Neural progenitor cell (in vitro differentiated cells): ENCODE results near the gene RAD51B. TPM values are rescaled to one million over a fixed set of nuclear protein-coding genes. Genes with fewer than 3 reads are reported as not detected.

Source experiments
- DNase-seq: peaks from one replicate; pipeline ENCODE4 v3.0.0-alpha.2; 2016; ENCODE audit warnings: low spot score
- H2AFZ ChIP-seq: fragments of 200-600 bp; sonication (generic); replicated peaks from 2 replicates; pipeline ENCODE4 v1.6.1; 2016; ENCODE audit warnings: antibody characterized with exemption
- H3F3A ChIP-seq: fragments of 200-600 bp; sonication (generic); 2 replicates; pipeline ENCODE4 v1.6.1; 2016; ENCODE audit warnings: antibody characterized with exemption, low read depth
- H3K27ac ChIP-seq: fragments of 200-600 bp; sonication (generic); 2 replicates; pipeline ENCODE4 v1.5.1; 2016; ENCODE audit warnings: mild to moderate bottlenecking
- H3K27me3 ChIP-seq: fragments of 200-600 bp; sonication (generic); 2 replicates; pipeline ENCODE4 v1.6.1; 2016; ENCODE audit warnings: mild to moderate bottlenecking, moderate library complexity
- H3K36me3 ChIP-seq: fragments of 200-600 bp; sonication (generic); 2 replicates; pipeline ENCODE4 v1.5.1; 2016
- H3K4me1 ChIP-seq: fragments of 200-600 bp; sonication (generic); 2 replicates; pipeline ENCODE4 v1.6.1; 2016; ENCODE audit warnings: mixed run types
- H3K4me2 ChIP-seq: fragments of 200-600 bp; sonication (generic); 2 replicates; pipeline ENCODE4 v1.6.1; 2016
- H3K4me3 ChIP-seq: fragments of 200-600 bp; sonication (generic); 2 replicates; pipeline ENCODE4 v1.5.1; 2016
- H3K79me2 ChIP-seq: fragments of 200-600 bp; sonication (generic); 2 replicates; pipeline ENCODE4 v1.6.1; 2016; ENCODE audit warnings: low read depth
- H3K9ac ChIP-seq: fragments of 200-600 bp; sonication (generic); 2 replicates; pipeline ENCODE4 v1.6.1; 2016
- H3K9me3 ChIP-seq: fragments of 200-600 bp; sonication (generic); 2 replicates; pipeline ENCODE4 v1.5.1; 2016; ENCODE audit warnings: low read depth
- H4K20me1 ChIP-seq: fragments of 200-600 bp; sonication (generic); 2 replicates; pipeline ENCODE4 v1.6.1; 2016; ENCODE audit warnings: low read depth
- H3K27ac Mint-ChIP-seq: 3 replicates; pipeline ENCODE4 v1.8.0; 2021; ENCODE audit warnings: mixed read lengths
- H3K27me3 Mint-ChIP-seq: 2 replicates; pipeline ENCODE4 v1.8.0; 2022; ENCODE audit warnings: low read depth, mild to moderate bottlenecking, inconsistent platforms, moderate library complexity, mixed read lengths; ENCODE audit not compliant: insufficient read depth
- H3K36me3 Mint-ChIP-seq: 3 replicates; pipeline ENCODE4 v1.8.0; 2021; ENCODE audit warnings: mixed read lengths
- H3K4me1 Mint-ChIP-seq: 3 replicates; pipeline ENCODE4 v1.8.0; 2021; ENCODE audit warnings: mixed read lengths
- H3K4me3 Mint-ChIP-seq: 3 replicates; pipeline ENCODE4 v1.8.0; 2021; ENCODE audit warnings: mild to moderate bottlenecking, moderate library complexity, mixed read lengths
- H3K9me3 Mint-ChIP-seq: 3 replicates; pipeline ENCODE4 v1.8.0; 2020; ENCODE audit warnings: mixed read lengths
- CTCF ChIP-seq: fragments of 200-600 bp; sonication (generic); IDR thresholded peaks from 2 replicates; pipeline ENCODE4 v1.5.1; 2017; ENCODE audit warnings: antibody characterized with exemption, mild to moderate bottlenecking
- EZH2 ChIP-seq: fragments of 200-600 bp; sonication (generic); IDR thresholded peaks from 2 replicates; pipeline ENCODE4 v1.6.1; 2017; ENCODE audit warnings: antibody characterized with exemption, mild to moderate bottlenecking, moderate library complexity
- EZH2phosphoT487 ChIP-seq: fragments of 200-600 bp; sonication (generic); IDR thresholded peaks from 2 replicates; pipeline ENCODE4 v1.6.1; 2017; ENCODE audit warnings: antibody characterized with exemption
- total RNA-seq: library from RNA; depleted of rRNA; stranded (reverse); fragments of >200 nt; gene quantifications from 2 replicates; pipeline ENCODE4 v1.2.3, GENCODE V29; 2015; ENCODE audit warnings: low replicate concordance

Gene RAD51B
- total RNA-seq, 1 donor from 2014 or later, result 50.5 TPM

DNA sequence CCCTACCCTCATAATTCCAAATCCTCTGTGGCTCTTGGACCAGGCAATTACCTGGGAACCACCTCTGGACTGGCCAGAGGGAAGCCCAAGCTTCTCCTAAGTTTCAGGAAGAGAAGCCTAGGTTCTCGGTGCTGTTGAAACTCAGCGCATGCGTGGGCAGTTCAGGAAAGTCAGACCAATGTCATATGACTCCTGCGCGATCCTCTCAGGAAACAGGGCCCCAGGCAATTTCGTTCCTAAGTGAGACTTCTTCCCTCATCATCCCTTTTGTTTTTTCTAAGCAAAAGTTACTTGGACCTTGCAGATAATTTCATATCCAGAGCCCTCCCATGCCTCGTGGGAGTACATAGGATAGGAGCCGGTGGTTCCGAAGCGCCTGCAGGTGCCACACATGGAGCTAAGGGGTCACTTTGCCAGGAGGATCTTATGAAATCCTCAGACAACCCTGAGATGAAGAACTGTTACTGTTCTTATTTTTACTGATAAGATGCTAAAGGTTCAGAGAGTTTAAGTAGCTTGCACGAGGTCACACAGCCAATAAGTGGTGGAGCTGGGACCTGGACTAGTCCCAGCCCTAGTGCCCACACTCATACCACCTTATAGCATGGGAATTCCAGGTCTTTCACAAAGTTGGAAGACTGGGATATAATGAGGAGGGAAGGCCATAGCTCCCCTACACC is 805.1 kb downstream of the RAD51B start:
- H3K4me2 ChIP-seq, result no peak overlapping the region
- H3K36me3 ChIP-seq, result no peaks in the 10 kb centered on the region
- Mint-ChIP-seq H3K4me3 (no peak overlapping the region), H3K27me3 (peaks cover 10% of the 10 kb centered on the region), H3K9me3 (peaks cover 15% of the 10 kb centered on the region), H3K4me1 (peaks cover 44% of the 10 kb centered on the region), H3K27ac (no peak overlapping the region), H3K36me3 (peaks cover 2% of the 10 kb centered on the region)
- H3K9me3 ChIP-seq, result no peaks in the 10 kb centered on the region
- no peak overlapping the region for H2AFZ ChIP-seq
- H3F3A ChIP-seq, result peaks cover 18% of the 10 kb centered on the region
- no peaks in the 10 kb centered on the region for H4K20me1 ChIP-seq
- H3K27me3 ChIP-seq, result no peaks in the 10 kb centered on the region
- peaks cover 25% of the 10 kb centered on the region for H3K4me1 ChIP-seq
- H3K4me3 ChIP-seq, result no peak overlapping the region
- no peaks in the 10 kb centered on the region for H3K79me2 ChIP-seq
- TF ChIP-seq CTCF, result no peak
- TF ChIP-seq EZH2, result no peak
- TF ChIP-seq EZH2phosphoT487, result no peak
- H3K27ac ChIP-seq, result no peak overlapping the region
- DNase-seq, result no peak
- no peak overlapping the region for H3K9ac ChIP-seq

DNA sequence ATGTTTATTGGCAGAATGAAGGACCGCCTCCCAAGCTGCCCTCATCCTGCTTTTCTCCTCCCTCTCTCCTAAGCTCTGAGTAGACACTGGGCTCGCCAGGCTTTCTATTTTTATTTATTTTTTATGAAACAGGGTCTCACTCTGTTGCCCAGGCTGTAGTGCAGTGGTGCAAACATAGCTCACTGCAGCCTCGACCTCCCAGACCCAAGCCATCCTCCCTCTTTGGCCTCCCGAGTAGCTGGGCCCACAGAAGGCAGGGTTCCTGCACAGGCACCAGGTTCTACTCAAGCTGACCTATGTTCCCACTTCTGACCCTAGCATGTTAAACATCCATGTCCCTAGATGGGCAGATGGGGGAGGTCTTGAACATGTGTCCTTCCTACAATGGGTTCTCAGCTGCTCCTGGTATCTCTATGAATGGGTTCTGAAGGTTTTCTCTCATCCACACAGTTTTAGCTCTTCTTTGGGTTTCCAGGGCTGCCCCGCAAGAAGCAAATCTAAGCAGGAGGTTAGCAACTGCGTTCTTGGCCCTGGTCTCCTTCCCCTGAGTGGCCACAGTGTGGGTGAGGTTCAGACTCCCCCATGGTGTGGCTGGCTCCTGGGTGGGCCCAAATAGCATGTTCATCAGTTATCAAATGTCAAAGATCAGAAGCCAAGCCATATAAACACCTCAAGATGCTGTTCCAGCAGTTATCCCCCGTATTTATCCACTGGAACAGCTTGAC is 805.9 kb downstream of the RAD51B start:
- peaks cover 2% of the 10 kb centered on the region for H3K36me3 Mint-ChIP-seq
- Histone ChIP-seq H3K27ac (no peak overlapping the region), H2AFZ (no peak overlapping the region), H3K27me3 (no peaks in the 10 kb centered on the region), H3K36me3 (no peaks in the 10 kb centered on the region), H3K4me2 (no peak overlapping the region), H3F3A (peaks cover 14% of the 10 kb centered on the region), H3K9me3 (no peaks in the 10 kb centered on the region), H3K79me2 (no peaks in the 10 kb centered on the region), H3K4me3 (no peak overlapping the region), H3K9ac (no peak overlapping the region), H3K4me1 (peaks cover 19% of the 10 kb centered on the region), H4K20me1 (no peaks in the 10 kb centered on the region)
- H3K9me3 Mint-ChIP-seq, result peaks cover 13% of the 10 kb centered on the region
- no peak for DNase-seq
- peak overlapping the region; percentile 93 for H3K27ac Mint-ChIP-seq
- H3K27me3 Mint-ChIP-seq, result peaks cover 12% of the 10 kb centered on the region
- H3K4me3 Mint-ChIP-seq, result no peak overlapping the region
- peaks cover 48% of the 10 kb centered on the region for H3K4me1 Mint-ChIP-seq
- TF ChIP-seq EZH2 (no peak), CTCF (no peak), EZH2phosphoT487 (no peak)

GRCh38 chr14:68626386-68626785 is 806.8 kb downstream of the RAD51B start:
- peaks cover 46% of the 10 kb centered on the region for H3K4me1 Mint-ChIP-seq
- Histone ChIP-seq H2AFZ (no peak overlapping the region), H3K4me2 (no peak overlapping the region), H3K79me2 (no peaks in the 10 kb centered on the region), H4K20me1 (no peaks in the 10 kb centered on the region), H3K27me3 (no peaks in the 10 kb centered on the region), H3F3A (peaks cover 12% of the 10 kb centered on the region), H3K4me1 (peaks cover 17% of the 10 kb centered on the region), H3K36me3 (no peaks in the 10 kb centered on the region), H3K9ac (no peak overlapping the region), H3K9me3 (no peaks in the 10 kb centered on the region), H3K27ac (no peak overlapping the region), H3K4me3 (no peak overlapping the region)
- H3K36me3 Mint-ChIP-seq, result peaks cover 2% of the 10 kb centered on the region
- no peak overlapping the region for H3K27ac Mint-ChIP-seq
- H3K9me3 Mint-ChIP-seq, result peaks cover 15% of the 10 kb centered on the region
- TF ChIP-seq CTCF (no peak), EZH2phosphoT487 (no peak), EZH2 (no peak)
- H3K27me3 Mint-ChIP-seq, result peaks cover 12% of the 10 kb centered on the region
- DNase-seq, result no peak
- no peak overlapping the region for H3K4me3 Mint-ChIP-seq
